Stimulated activated CD4-positive, alpha-beta T cell treated with anti-CD3 and anti-CD28 coated beads, Interleukin-2, amount 100 ng/mL, for 48 hours (primary cell): Measurements from ENCODE around the gene ZNF284.

ENCODE experiments used
- DNase-seq, 2 donors: peaks; one replicate each; pipeline ENCODE4 v3.0.0-alpha.2; 2020

ZNF284 gene

DNA sequence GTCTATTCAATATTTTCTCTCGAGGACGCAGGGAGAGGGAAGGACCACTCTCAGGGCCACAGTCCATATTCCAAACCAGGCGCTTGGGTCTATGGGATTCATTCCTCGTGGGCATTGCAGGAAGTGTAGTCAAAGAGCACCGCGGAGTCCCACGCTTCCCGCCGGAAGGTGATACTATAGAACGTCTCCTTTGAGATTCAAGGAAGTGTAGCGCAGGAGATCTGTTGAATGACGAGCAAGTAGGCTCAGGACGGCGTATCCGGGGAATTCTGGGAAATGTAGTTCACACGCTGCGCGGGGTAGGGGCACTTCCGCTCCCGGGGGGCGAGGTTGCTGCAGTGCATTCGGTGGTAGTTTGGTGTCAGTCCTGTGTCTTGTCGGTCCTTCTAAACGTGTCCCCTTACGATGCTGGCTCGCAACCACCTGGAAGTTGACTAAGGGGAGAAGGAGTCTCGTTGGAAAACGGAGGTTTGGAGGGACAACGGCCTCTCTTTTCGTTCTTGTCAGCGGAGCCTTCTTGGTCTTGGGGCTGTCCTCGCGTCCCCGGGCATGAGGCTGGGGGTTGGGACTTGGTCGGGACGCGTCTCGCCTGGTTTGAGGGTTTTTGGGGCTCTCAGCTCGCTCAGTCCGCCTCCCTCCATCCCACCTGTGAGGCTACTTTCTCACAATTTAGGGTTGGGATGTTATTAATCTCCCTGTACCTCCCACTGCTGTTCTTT lies at the start of gene ZNF284:
ZNF284 (plus strand) TSS at position 336 of the 719 bp plus-strand sequence. CDS start 4,231 bp downstream, outside the sequence.
- DNase-seq: peak; percentile 66 to 68

GRCh38 chr19:44024900-44025216 lies 47.1 kb upstream of the ZNF284 start:
- no peak for DNase-seq

DNA sequence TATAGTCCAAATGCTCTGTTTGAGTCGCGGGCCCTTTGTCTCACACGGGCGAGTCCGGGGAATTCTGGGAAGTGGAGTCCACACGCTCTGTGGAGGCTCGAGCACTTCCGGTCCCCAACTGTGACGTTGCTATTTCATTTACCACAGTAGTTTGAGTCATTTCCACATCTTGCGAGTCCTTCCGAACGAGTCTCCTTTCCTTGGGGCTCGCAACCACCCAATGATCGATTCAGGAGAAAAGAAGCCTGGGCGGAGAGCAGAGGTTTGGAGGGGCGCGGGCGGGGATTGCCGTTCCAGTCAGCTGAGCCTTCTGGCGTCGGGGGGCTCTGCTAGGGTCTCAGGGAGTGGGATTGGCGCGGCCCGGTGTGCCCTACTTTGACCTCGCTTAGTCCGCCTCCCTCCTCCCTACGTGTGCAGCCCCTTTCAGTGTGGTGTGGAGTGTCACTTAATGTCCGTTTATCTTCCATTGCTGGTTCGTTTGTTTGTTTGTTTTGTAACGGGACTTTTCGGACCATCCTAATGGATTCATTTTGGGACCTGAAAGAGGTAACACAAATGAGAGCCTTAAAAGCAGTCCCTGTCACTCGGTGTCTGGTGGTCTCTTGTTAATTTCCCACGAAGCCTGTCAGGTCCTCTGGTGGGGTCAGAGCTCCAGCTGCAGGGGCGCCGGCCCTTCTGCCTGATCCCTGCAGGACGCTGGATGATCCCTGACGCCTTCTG lies 46.6 kb upstream of the ZNF284 start, which contains the start of gene ZNF222:
ZNF222 (plus strand) TSS at position 163 of the 720 bp plus-strand sequence; CDS start at position 221, 58 bp downstream.
- peak; percentile 65 to 68 for DNase-seq

DNA sequence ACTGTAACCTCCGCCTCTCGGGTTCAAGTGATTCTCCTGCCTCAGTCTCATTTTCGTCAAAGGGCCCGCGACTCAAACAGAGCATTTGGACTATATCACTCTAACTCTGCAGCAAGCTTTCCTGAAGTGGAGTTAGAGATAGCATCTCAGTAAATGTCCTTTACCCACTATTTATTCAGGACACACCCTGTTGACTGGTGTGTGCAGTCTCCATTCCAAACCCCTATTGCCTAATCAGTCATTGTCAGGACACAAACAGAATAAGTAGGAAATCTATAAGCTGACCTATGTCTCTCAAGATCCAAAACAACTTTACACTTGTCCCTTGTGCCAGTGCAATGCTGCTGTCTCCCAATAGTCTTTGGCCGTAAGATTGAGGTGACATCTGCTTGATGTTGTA lies 45.3 kb upstream of the ZNF284 start:
- no peak for DNase-seq

GRCh38 chr19:44032001-44032610 lies 39.9 kb upstream of the ZNF284 start:
- DNase-seq: no peak

GRCh38 chr19:44042147-44042546 lies 29.8 kb upstream of the ZNF284 start:
- no peak for DNase-seq

DNA sequence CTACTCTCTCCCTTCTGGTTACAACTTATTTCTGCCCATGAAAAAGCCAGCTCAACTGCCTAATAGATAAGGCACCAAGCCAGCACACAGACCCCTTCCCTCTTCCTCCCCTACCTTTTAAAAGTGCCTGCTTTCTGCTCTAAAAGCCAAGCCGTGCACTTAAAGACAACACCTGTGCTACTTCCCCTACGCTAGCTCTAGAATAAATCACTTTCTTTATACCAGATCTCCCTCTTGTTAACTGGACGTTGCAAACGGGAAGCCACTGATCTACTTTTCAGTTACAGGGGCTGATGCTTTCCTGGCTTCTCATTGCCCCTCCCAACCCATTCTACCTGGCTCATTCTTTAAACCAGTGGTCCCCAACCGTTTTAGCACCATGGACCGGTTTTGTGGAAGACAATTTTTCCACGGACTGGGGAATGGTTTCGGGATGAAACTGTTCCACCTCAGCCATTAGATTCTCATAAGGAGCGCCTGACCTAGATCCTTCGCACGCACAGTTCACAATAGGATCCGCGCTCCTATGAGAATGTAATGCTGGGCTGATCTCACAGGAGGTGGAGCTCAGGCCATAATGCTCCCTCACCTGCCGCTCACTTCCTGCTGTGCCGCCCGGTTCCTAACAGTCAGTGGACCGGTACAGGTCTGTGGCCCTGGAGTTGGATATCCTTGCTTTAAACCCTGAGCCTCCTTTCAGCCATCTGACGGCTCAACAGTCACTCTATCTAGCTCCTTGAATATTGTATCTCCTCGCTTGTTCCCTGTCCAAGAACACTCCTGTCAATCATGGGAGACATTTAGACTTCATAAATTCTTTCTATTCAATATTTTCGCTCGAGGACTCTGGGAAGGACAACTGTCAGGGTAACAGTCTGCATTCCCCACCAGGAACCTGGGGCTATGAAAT lies 21.0 kb upstream of the ZNF284 start:
- peak in 1 of 2 donors; percentile 6 for DNase-seq

DNA sequence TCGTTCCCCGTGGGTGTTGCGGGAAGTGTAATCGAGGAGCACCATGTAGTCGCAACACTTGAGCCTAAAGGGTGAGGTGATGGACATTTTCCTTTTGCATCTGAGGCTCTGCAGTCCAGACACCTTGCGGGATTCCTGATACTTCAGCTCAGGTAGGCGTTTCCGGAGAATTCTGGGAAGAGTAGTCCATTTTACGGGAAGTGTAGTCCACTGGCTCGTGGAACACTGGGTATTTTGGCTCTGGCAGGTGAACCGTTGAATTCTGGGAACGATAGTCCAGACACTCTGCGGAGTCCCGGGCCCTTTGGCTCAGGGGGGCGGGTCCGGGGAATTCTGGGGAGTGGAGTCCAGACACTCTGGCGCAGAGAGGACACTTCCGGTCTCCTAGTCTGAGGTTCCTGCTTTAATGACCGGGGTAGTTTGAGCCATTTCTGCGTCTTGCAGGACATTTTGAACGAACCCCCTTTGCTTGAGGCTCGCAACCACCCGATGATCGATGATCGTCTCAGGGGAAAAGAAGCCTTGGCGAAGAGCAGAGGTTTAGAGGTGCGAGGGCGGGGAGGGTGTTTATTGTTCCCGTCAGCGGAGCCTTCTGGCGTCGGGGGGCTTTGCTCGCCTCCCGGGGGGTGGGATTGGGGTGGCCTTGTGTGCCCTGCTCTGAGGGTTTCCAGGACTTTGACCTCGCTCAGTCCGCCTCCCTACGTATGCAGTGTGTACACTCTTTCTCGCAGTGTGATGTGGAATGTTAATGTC lies 20.1 kb upstream of the ZNF284 start, which contains the start of gene ZNF223:
ZNF223 (plus strand) TSS at position 387 of the 753 bp plus-strand sequence. CDS start 3,141 bp downstream, outside the sequence.
- peak; percentile 32 to 38 for DNase-seq

DNA sequence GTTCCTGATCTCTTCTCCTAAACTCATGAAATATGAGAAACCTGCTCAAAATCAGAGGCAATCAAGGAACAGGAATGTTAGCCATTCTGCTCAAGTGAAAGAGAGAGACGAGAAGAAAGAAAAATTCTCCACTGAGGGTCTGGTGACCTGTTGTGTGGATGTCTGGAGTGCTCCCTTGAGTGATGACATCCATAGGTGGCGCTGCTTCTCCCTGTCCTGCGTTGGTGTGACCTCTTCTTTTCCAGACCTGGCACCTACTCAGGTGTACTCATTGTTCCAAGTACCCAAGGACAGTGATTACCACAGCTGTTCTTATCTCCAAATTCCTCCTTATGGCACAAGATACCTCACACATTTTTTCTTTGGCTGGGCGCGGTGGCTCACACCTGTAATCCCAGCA lies 16.1 kb upstream of the ZNF284 start:
- no peak for DNase-seq

DNA sequence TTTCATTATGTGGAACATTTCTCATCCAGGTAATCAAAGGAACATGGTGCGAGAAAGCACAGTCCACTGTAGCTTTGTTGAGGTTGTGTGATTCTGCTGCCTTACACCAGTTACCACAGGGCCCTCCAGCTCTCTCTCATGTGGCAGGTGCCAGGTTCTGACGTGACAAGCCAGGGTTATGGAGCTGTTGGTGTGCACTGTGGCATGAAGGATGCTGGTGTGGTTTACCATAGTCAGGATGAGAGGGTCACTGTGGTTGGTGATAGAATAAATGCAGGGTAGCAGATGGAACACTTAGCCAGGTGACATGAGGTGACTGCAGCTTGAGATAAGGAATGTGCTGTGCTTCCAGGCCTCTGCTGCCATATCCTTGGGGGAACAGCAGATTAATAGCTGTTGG lies 12.7 kb upstream of the ZNF284 start:
- DNase-seq: no peak

GRCh38 chr19:44061038-44061437 lies 10.9 kb upstream of the ZNF284 start:
- DNase-seq: no peak

DNA sequence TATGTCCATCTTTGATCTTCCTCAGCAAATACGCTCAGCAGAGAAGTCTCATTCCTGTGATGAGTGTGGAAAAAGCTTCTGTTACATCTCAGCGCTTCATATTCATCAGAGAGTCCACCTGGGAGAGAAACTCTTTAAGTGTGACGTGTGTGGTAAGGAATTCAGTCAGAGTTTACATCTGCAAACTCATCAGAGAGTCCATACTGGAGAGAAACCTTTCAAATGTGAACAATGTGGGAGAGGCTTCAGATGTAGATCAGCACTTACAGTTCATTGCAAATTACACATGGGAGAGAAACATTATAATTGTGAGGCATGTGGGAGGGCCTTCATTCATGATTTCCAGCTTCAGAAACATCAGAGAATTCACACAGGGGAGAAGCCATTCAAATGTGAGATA lies 5.7 kb upstream of the ZNF284 start:
- DNase-seq: no peak

GRCh38 chr19:44069415-44069814 lies 2.5 kb upstream of the ZNF284 start:
- DNase-seq: no peak

DNA sequence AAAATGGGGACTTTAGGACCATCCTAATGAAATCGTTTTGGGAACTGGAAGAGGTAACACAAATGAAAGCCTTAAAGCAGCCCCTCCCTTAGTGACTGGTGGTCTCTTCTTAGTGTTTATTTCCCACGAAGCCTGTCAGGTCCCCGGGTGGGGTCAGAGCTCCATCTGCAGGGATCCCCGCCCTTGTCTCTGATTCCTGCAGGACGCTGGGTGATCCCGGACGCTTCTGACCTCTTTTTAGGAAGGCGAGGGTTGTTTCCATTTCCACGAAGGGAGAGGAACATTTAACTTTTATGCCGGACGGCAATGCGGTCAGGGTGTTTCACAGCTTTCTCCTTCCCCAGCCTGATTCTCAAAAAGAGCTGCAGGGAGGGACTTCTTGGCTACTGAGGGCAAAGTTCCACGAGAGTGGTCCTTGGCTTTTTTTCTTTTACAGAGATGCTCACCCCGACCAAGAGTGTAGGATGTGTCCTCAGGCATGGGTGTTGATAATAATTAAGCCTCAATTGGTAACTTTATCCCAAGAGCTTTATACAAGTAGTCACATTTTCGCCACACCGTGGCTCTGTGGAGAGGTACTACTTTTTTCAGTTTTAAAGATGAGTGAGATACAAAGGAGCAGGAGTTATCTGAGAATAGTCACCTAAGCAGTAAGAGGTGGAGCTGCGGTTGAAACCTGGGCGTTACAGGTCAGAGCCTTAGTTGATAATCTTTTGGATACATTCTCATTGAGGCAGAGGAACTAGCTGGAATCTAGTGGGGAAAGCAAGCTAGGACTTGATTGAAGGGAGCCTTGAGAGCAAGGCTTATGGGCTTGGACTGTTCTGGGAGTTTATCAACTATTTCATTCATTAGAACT lies 813 bp downstream of the ZNF284 start:
- DNase-seq: no peak

DNA sequence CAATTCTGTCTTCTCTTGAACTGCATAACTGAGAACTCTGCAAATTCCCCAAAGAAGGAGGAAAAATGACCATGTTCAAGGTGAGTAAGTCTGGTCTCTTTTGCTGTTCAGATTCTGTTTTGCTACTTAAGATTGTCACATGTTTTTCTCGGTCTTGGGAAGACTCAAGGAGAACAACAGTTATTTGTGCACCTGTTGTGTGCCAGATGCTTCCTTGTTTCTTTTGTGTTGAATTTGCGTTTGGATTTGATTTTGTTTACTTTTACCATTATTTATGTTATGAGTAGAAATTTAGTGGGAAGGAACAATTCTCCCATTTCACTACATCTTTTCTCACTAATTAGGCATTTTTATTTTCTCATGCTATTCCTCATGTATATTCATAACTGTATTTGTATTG lies 4.4 kb downstream of the ZNF284 start:
- DNase-seq: no peak

DNA sequence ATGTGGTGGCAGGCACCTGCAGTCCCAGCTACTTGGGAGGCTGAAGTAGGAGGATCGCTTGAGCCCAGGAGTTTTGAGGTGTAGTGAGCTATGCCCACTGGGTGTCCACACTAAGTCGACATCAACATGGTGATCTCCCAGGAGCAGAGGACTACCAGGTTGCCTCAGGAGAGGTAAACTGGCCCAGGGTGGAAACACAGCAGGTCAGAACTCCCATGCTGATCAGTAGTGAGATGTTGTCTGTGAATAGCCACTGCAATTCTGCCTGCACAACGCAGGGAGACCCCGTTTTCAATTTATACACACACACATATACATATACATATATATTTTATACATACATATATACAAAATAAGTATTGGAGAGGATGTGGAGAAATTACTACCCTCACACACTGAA lies 20.1 kb downstream of the ZNF284 start:
- DNase-seq: no peak

GRCh38 chr19:44093931-44094765 lies 22.2 kb downstream of the ZNF284 start, which contains the start of gene ZNF224:
TSS of gene ZNF224 (plus strand) at chr19:44094361. CDS start at chr19:44097874, 3,513 bp downstream.
- DNase-seq: peak; percentile 72 to 74

GRCh38 chr19:44107751-44108150 lies 35.8 kb downstream of the ZNF284 start:
- no peak for DNase-seq

- DNase-seq: no peak
Observed at GRCh38 chr19:44109458-44109857, 37.5 kb downstream of the ZNF284 start.

- DNase-seq: no peak
Observed at GRCh38 chr19:44111910-44112463, 40.0 kb downstream of the ZNF284 start.
